Fibroblast of lung (primary cell): ENCODE results near the gene PCDHGB4. TPM values are rescaled to one million over a fixed set of nuclear protein-coding genes. Genes with fewer than 3 reads are reported as not detected.
"Not testable (repeated sequence)": the region's sequence is repeated elsewhere in the genome, so short reads cannot be mapped to it uniquely, and the experiment has no call there.

Experiments used
- DNase-seq, 2 donors: peaks; one replicate each; pipeline versions ENCODE4 v3.0.0 to v3.0.0-alpha.2; 2010; ENCODE audit warnings: low read depth in 2 of 2
- H2AFZ ChIP-seq: 2 replicates; pipeline ENCODE4 v1.5.1; 2012; ENCODE audit warnings: low read length, control low read depth, inconsistent platforms
- H3K27ac ChIP-seq: 2 replicates; pipeline ENCODE4 v1.5.1; 2011; ENCODE audit warnings: low read length, control low read depth; ENCODE audit not compliant: insufficient read depth
- H3K27me3 ChIP-seq: 2 replicates; pipeline ENCODE4 v1.5.1; 2011; ENCODE audit warnings: mild to moderate bottlenecking, low read length; ENCODE audit not compliant: control insufficient read depth, insufficient read depth
- H3K36me3 ChIP-seq: 2 replicates; pipeline ENCODE4 v1.5.1; 2011; ENCODE audit warnings: low read length; ENCODE audit not compliant: control insufficient read depth, insufficient read depth
- H3K4me1 ChIP-seq: 2 replicates; pipeline ENCODE4 v1.5.1; 2011; ENCODE audit warnings: low read length; ENCODE audit not compliant: control insufficient read depth, insufficient read depth; ENCODE audit errors: extremely low read depth
- H3K4me2 ChIP-seq: 2 replicates; pipeline ENCODE4 v1.5.1; 2011; ENCODE audit warnings: low read length, control low read depth; ENCODE audit not compliant: insufficient read depth; ENCODE audit errors: extremely low read depth
- H3K4me3 ChIP-seq, 4 experiments: fragments of 200-600 bp in 1 of 4; sonication (generic) in 1 of 4; replicated peaks in 1 of 4; 2 replicates each; pipeline ENCODE4 v1.5.1; 2011 to 2016; ENCODE audit warnings: low read length in 4 of 4, low read depth in 3 of 4, mild to moderate bottlenecking in 3 of 4, control low read depth in 2 of 4, inconsistent platforms in 1 of 4, mixed read lengths in 1 of 4; ENCODE audit not compliant: insufficient read depth in 1 of 4; ENCODE audit errors: control extremely low read depth in 1 of 4
- H3K79me2 ChIP-seq: 2 replicates; pipeline ENCODE4 v1.5.1; 2012; ENCODE audit warnings: mild to moderate bottlenecking, low read length, inconsistent platforms; ENCODE audit not compliant: control insufficient read depth, insufficient read depth
- H3K9ac ChIP-seq: 2 replicates; pipeline ENCODE4 v1.5.1; 2011; ENCODE audit warnings: mild to moderate bottlenecking, low read length, control low read depth; ENCODE audit not compliant: insufficient read depth
- H3K9me3 ChIP-seq: 2 replicates; pipeline ENCODE4 v1.5.1; 2012; ENCODE audit warnings: low read depth, low read length; ENCODE audit not compliant: control insufficient read depth, insufficient read depth
- H4K20me1 ChIP-seq: 2 replicates; pipeline ENCODE4 v1.5.1; 2011; ENCODE audit warnings: low read length; ENCODE audit not compliant: control insufficient read depth, insufficient read depth; ENCODE audit errors: extremely low read depth
- CTCF ChIP-seq, 2 donors: IDR thresholded peaks in 1 of 2; conservative IDR thresholded peaks in 1 of 2; 1 replicate in 1 of 2; 2 replicates in 1 of 2; pipeline ENCODE4 v1.5.1; 2011 to 2012; ENCODE audit warnings: low read length in 2 of 2, control low read depth in 1 of 2, inconsistent platforms in 1 of 2, low read depth in 1 of 2, mild to moderate bottlenecking in 1 of 2
- EZH2 ChIP-seq: IDR thresholded peaks from 2 replicates; pipeline ENCODE4 v1.5.1; 2012; ENCODE audit warnings: low read length, control low read depth, mild to moderate bottlenecking; ENCODE audit errors: missing control alignments
- polyA plus RNA-seq, 2 donors: library from polyadenylated mRNA; depleted of rRNA in 1 of 2; stranded (reverse) in 1 of 2; unstranded in 1 of 2; fragments of >200 nt; gene quantifications; 2 replicates each; pipeline ENCODE4 v1.2.1, GENCODE V29; 2011 to 2012; ENCODE audit warnings: missing spikeins in 1 of 2
- total RNA-seq: library from RNA; depleted of rRNA; stranded (reverse); fragments of >200 nt; gene quantifications from 2 replicates; pipeline ENCODE4 v1.2.1, GENCODE V29; 2014

Gene PCDHGB4
- total and polyA plus RNA-seq, 2 donors (not counting 1 experiment from before 2014, with no cell fraction given), result 13.3 to 18.3 TPM

GRCh38 chr5:141403387-141403786 is 15.9 kb downstream of the PCDHGB4 start:
- TF ChIP-seq CTCF (conservative IDR thresholded peaks at IDR 0.05 in 1 of 2, IDR thresholded peaks at IDR 0.05 in 1 of 2; ENCODE audit: low read depth in 1 of 2, low read length in 2 of 2) (no peak), EZH2 (no peak)
- Histone ChIP-seq H3K27me3 (no peaks in the 10 kb centered on the region), H3K9ac (no peak overlapping the region), H3K4me3 (peak overlapping the region in 1 of 4 experiments; percentile 50), H3K4me1 (no peaks in the 10 kb centered on the region), H3K4me2 (peak overlapping the region; percentile 29), H2AFZ (no peak overlapping the region), H4K20me1 (no peaks in the 10 kb centered on the region), H3K9me3 (peaks cover 4% of the 10 kb centered on the region), H3K36me3 (no peaks in the 10 kb centered on the region), H3K27ac (no peak overlapping the region), H3K79me2 (no peaks in the 10 kb centered on the region)
- DNase-seq, result no peak

- H4K20me1 ChIP-seq, H3K27ac ChIP-seq, H3K36me3 ChIP-seq, H3K79me2 ChIP-seq, H3K4me1 ChIP-seq, H3K9ac ChIP-seq, H3K9me3 ChIP-seq, H2AFZ ChIP-seq, H3K4me2 ChIP-seq, H3K27me3 ChIP-seq: not testable (repeated sequence)
- DNase-seq, result peak; percentile 30 to 54
- peak; percentile 41 to 57 for TF ChIP-seq CTCF (conservative IDR thresholded peaks at IDR 0.05 in 1 of 2, IDR thresholded peaks at IDR 0.05 in 1 of 2; ENCODE audit: low read depth in 1 of 2, low read length in 2 of 2)
- peak within 1 kb of the TSS in 3 of 4 experiments; percentile 9 to 41 (median 39) for H3K4me3 ChIP-seq
Measured at GRCh38 chr5:141407790-141408505, 20.4 kb downstream of the PCDHGB4 start, which contains the start of gene PCDHGB6. Gene PCDHGB6 (plus strand): TSS chr5:141408021. CDS start chr5:141408203, 182 bp downstream.

GRCh38 chr5:141409598-141410306 is 22.3 kb downstream of the PCDHGB4 start:
- no peak for DNase-seq
- Histone ChIP-seq H3K9me3 (peaks cover 6% of the 10 kb centered on the region), H3K27me3 (peaks cover 3% of the 10 kb centered on the region), H2AFZ (no peak overlapping the region), H3K4me1 (no peaks in the 10 kb centered on the region), H3K4me2 (no peak overlapping the region), H3K4me3 (no peak overlapping the region), H3K79me2 (no peaks in the 10 kb centered on the region), H3K36me3 (no peaks in the 10 kb centered on the region), H4K20me1 (no peaks in the 10 kb centered on the region), H3K9ac (no peak overlapping the region), H3K27ac (no peak overlapping the region)
- TF ChIP-seq CTCF (conservative IDR thresholded peaks at IDR 0.05 in 1 of 2, IDR thresholded peaks at IDR 0.05 in 1 of 2; ENCODE audit: low read depth in 1 of 2, low read length in 2 of 2) (no peak), EZH2 (no peak)
